Left forelimb (tissue), 1 donor: ENCODE results near the gene PRELID1.
A peak's percentile ranks its signal among the peaks of the same experiment; 100 is the strongest.
"Not testable (repeated sequence)": the region's sequence is repeated elsewhere in the genome, so short reads cannot be mapped to it uniquely, and the experiment has no call there.

Experiments used
- DNase-seq: peaks from one replicate; pipeline ENCODE4 v3.0.0-alpha.2; 2018; ENCODE audit warnings: low spot score

PRELID1 gene

DNA sequence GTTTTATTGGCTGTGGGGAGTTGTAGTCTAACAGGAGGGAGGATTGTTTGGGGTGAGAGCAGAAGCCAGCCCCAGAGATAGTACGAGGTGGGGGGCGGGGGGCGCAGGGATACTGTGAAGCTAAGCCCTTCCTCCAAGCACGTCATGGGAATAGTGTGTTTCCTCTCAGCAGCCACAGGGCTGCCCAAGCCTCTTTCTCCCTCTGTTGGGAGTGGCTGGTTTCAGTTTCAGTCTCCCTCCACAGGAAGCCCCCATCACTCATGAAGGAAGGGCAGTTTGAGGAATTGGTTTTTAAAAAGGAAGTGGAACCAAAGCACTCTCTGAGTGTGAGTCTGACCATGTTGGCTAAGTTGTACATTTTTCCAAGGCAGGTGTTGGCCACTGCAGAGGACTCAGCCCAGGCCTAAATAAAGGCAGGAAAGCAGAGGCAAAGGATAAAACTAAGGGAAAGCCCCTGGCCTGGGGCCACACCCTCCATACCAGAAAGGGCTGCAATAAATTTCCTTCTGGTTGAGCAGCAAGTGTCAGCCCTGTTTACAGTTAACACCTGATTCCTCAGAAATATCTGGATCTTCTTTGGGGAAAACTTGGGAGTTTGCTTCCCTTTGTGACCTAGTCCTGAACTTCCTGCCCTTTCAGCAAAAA, 3.2 kb upstream of the PRELID1 start:
- DNase-seq, result no peak

DNA sequence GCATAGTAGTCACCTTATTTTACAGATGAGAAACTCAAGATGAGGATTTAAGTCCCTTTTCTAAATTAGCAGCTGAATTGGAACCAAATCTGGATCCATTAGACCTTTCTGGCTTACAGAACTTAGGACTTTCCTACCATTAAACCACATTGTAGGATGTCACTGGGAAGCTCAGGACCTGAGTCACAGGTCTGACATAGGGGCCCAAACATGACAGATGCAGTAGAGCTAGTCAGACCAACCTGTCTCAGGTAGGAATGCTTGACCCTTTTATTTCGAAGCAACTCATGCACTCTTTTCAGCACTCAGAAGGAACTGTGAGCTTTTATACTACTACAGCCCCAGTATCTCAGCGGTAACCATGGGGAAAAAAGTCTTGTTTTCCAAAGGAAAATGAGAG, 2.6 kb upstream of the PRELID1 start:
- no peak for DNase-seq

DNA sequence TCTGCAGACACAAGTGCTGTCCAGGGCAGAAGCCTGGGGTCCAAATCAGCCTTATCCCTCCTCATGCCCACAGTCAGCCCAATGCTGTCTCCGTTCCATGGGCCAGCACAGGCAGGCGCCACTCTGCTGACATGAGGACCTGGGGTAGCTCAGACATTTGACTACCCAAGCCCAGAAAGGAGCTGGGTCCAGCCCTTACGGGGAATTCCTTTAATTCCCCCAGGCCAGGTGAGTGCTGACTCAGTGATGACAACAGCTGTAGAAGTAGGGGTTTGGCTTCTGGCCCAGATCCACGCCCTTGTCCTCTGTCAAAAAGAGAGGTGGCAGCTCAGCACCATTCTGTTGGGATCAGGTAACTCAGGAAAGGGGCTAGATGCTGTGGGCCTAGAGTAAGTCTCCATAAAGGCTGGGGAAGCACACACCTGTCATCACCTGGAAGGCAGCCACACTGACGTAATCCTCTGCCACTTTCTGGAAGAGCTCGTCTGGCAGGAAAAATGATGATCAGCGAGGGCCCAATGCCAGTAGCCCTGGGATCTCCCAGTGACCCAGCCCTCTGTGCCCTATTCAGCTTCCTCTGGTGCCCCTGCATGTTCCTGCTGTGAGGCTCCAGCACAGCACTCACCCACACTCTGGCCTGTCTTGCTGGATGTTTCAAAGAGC, 2.0 kb upstream of the PRELID1 start:
- no peak for DNase-seq

GRCh38 chr5:177302354-177303110, 1.1 kb upstream of the PRELID1 start:
- DNase-seq, result no peak

GRCh38 chr5:177303925-177304391, 359 bp downstream of the PRELID1 start:
- no peak for DNase-seq

DNA sequence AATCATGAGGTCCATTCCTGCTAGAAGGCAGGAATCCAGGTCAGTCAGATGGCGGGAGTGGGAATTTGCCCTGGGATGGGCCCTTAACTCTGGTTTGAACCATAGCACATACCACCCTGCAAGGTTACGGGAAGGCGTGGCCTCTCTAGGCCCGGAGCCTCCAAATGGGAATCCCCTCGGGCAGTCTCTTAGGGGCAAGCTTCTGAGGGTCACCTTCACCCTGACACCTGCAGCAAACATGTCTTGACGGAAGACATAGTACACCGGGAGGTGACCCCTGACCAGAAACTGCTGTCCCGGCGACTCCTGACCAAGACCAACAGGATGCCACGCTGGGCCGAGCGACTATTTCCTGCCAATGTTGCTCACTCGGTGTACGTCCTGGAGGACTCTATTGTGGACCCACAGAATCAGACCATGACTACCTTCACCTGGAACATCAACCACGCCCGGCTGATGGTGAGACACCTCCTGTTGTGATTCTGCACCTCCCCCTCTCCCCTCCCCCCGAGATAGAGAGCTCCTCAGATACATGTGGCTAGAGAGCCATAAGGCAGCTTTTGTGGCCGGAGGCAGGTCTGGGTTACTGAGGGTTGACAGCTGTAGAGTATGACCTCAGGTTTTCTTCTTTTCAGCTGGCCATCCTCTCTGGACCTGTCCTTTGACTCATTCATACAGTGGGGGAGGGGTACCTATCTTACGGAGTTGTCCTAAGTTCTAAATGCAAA, 957 bp downstream of the PRELID1 start:
- DNase-seq, result no peak

DNA sequence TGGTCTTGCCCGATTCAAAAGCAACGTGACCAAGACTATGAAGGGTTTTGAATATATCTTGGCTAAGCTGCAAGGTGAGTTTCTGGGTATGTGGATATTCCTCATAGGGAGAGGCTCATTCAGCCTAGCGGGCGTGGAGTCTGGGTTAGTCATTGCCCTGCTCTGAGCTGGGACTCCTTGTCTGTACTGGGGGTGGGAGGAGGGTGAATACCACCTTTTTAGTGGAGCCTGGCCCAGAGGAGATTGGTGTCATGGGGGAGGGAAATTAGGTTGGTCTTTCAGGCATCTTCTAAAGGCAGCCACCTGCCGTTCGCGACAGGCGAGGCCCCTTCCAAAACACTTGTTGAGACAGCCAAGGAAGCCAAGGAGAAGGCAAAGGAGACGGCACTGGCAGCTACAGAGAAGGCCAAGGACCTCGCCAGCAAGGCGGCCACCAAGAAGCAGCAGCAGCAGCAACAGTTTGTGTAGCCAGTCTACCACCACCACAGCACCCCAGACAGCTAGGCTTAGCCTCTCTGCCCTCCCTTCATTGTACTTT, 2.6 kb downstream of the PRELID1 start:
- DNase-seq, result not testable (repeated sequence)

DNA sequence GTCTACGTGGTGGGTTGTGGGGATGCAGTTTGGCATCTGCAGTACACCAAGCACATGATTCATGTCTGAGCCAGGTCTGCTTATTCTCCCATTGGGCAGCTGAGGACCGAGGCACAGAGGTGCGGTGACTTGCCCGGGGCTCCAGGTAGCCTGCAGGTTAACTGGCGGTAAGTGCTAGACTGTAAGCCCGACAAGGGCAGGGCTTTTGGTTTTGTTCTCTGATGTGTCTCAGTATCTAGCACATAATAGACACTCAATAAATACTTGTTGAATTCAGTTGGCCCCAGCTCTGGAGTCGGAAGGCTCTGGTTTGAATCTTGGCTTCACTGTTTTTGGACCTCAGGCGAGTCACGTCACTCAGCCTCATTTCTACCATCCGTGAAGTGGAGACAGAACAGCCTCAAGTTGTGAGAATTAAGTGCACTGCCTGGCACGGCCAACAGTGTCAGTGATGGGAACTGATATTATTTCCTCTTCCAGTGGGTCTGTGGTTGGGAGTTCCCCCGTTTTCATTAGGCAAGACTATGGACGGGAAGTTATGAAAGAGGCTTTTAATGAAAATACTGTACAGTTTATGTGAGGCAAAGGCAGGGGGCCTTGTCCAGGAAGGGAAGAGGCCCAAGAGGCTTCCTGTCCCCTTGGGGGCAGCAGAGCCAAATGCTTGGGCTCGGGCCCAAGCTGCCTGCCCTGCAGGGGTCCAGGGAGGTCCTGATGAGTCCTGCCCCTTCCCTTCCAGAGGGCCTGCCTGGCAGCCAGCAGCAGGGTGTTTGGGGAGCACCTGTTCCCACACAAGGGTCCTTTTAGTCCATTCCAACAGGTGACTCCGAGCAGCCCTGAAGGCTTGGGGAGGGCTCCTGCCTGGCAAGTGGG, 3.3 kb downstream of the PRELID1 start:
- DNase-seq, result no peak

DNA sequence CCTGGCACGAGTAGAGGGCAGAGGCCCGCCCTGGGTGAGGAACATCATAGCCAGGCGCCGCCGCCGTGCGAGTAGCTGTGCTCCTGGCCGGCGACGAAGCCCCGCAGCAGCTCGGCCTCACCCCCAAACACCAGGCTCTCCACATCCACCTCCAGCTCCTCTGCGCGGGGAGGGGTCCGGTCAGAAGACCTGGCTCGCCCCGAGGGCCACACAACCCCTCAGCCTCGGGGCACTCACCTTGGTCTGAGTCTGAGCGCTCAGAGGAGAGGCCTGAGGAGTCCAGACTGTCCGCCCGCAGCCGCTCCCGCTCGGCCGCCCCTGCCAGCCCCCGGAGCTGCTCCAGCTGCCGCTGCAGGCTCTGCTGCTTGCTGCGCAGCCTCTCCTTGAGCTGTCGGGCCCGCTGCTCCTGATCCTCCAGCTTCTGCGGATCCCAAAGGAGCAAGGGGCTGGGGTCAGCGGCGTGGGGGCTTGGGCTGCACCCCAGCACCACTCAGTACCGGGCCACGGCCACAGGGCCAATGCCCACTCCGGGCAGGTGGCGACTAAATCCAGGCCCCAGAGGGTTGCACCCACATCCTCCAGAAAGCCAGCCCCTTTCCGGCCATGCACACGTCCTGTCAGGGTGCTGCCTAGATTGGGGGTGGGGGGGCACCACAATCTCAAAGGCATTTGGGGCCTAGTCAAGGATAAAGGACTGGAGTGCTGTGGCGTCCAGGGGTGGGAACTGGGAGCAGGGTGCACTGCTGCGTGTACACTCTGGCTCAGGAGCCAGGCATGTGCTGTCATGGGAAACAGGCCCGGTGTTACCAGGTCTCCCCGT, 4.2 kb downstream of the PRELID1 start:
- DNase-seq, result no peak

- DNase-seq, result no peak
These were observed 5.1 kb downstream of the PRELID1 start for GRCh38 chr5:177308740-177309139.

- no peak for DNase-seq
These were observed 6.0 kb downstream of the PRELID1 start for GRCh38 chr5:177309351-177310191.

DNA sequence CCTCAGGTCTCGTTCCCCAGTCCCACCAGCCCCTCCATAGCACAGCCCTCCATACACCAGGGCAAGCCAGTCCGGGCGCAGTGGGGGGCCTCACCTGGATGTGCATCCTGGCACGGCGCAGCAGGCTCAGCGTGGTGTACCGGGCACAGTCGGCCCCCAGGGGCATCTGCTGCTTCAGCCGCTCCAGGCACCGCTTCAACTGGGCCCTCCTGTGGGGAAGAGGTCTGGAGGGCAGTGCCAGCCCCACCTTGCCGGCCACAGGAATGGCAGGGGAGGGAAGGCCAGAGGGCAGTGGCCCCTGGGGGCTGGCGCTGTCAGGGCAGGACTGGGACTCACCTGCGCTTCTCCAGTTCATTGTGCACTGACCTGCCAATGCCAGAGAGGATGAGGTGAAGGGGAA, 6.7 kb downstream of the PRELID1 start:
- DNase-seq, result no peak

DNA sequence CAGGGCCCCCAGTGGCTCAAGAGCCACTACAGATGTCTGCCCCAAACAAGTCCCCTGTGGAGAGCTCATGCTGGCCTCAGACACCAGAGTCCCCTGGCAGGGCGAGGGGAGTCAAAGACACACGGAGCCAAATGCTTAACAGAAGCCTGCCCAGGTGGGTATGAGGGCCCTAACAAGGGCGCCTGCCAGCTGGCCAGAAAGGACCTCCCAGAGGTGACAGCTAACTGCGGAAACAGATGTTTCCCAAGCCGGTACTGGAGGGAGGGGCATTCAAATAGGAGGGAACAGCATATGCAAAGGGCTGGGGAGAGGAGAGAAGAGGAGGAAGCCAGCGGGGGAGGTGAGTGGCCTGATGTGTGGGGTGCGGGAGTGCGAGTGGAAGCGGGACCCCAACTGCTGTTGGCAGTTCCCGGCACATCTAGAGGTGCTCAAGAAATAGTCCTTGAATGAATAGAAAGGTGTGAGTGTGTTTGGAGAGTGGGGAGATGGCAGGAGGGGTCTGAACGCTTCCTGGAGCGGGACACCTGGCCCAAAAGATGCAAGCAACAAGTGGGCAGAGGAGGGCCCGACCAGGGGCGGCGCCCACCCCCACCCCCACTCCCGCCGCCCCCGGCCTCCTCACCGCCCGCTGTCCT, 7.3 kb downstream of the PRELID1 start:
- DNase-seq, result no peak

GRCh38 chr5:177311392-177311722, 7.8 kb downstream of the PRELID1 start:
- DNase-seq, result no peak

DNA sequence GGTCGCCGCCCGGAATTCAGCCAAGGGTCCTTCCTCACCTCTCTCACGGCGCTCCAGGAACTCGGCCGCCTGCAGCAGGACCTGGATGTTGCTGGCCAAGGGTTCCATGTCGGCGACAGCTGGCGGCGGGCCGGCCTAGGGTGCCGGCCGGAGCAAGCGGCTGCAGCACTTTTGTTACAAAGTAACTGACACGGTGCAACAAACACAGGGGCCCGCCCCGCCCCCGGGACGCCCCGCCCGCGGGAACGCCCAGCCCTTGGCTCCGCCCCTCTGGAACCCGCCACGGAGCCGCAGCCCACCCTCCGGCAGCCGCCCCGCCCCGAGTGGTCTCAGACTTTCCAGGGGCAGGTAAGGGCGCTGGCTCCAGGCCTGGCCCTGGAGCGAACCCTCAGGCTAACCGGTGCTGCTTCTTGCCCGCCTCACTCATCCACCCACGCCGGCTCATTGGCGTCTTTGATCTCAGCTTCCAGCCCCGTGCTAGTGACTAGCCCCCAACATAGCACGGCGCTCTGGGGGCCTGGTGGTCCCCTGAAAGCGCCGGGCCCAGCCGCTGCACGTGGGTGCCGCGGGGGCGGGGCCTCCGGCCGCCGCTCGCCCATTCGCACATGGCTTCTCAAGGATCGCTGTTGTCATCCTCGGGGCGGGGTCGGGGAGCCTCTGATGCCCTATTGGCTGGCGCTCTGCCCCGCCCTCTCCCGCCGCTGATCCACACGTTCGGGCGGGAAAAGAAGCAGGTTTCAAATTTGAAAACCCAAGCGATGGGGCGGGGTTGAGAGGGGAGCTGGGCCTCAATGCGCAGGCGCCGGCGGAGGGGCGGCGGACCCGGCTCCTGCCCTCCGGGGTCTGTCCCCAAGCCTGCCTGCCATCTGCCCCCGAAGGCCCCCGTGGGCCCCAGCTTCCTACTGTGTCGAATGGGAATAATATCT, 8.4 kb downstream of the PRELID1 start, which contains the start of gene MXD3:
Gene MXD3 (minus strand): TSS at position 176 of the 926 bp plus-strand sequence. CDS start 68 bp downstream, at position 108.
- peak; percentile 95 for DNase-seq

GRCh38 chr5:177312649-177313181, 9.1 kb downstream of the PRELID1 start:
- no peak for DNase-seq

DNA sequence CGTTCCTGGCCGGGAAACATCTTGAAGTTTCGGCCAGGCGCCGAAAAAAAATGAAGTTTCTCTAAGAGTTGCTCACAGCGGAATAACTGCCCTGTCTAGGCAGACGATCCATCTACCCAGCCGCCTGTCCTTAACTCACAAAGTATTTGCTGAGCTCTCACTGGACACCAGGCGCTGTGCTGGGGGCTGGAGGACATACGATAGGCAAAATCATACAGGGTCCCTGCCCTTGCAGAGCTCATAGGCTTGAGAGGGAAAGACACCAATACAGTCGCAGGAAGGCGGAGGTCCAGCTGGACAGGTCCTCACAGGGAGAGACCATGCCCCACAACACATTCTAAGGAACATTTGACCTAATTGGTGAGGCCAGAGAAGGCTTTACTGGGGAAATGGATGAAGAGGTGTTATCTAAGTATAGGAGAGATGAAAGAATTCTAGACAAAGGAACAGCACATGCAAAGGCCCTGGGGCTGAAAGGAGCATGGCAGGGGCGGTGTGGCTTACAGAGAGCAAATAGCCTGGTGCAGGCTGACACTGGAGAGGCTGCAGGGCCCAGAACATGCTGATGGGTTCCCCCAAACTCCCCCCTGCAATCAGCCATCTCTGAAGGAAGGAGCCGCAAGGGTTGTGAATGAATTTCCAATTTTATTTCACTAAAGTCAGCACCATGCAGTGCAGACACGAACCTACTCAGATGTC, 10.1 kb downstream of the PRELID1 start:
- no peak for DNase-seq
